Lower lobe of right lung (tissue), 2 donors: ENCODE measurements around the gene ASPSCR1. TPM values are rescaled to one million over a fixed set of nuclear protein-coding genes. Genes with fewer than 3 reads are reported as not detected.

ENCODE experiments used
- ATAC-seq, 2 donors: fragments of 200-7000 bp; cut with Tn5 transposase; one replicate each; pipeline ENCODE4 v1.9.1; 2020 to 2022; ENCODE audit warnings: mild to moderate bottlenecking in 2 of 2, moderate library complexity in 2 of 2
- DNase-seq: peaks from one replicate; pipeline ENCODE4 v3.0.0-alpha.2; 2020
- H3K27ac ChIP-seq: fragments of 200-600 bp; one replicate; pipeline ENCODE4 v1.8.0; 2022
- H3K27me3 ChIP-seq: fragments of 200-600 bp; one replicate; pipeline ENCODE4 v1.8.0; 2022; ENCODE audit warnings: low read depth
- H3K36me3 ChIP-seq: fragments of 200-600 bp; one replicate; pipeline ENCODE4 v1.8.0; 2022; ENCODE audit warnings: mild to moderate bottlenecking
- H3K4me1 ChIP-seq: fragments of 200-600 bp; one replicate; pipeline ENCODE4 v1.8.0; 2022
- H3K4me3 ChIP-seq: fragments of 200-600 bp; one replicate; pipeline ENCODE4 v1.8.0; 2022; ENCODE audit warnings: mild to moderate bottlenecking
- H3K9me3 ChIP-seq: fragments of 200-600 bp; one replicate; pipeline ENCODE4 v1.8.0; 2022
- intact Hi-C: fragments of 100-400 bp; cut with DNase I; formaldehyde crosslinking; loops from one replicate; pipeline ENCODE4 v1.11.0; 2022
- total RNA-seq: library from RNA; stranded (reverse); fragmentation: NEBNext Ultra II Directional; extraction: Animal tissue kit (Norgen Biotek cat#: 25700); gene quantifications from one replicate; pipeline ENCODE4 v1.2.1, GENCODE V29; 2021
- TF ChIP-seq, protein P1 (sequence below): fragments of 200-600 bp; IDR thresholded peaks from one replicate; pipeline ENCODE4 v1.8.0; 2022; ENCODE audit warnings: antibody characterized with exemption, mild to moderate bottlenecking
- donor health status: DM: no; HTN: yes; CAD: no; lungs with severe emphysema.

The ASPSCR1 gene
- total RNA-seq, 1 donor from 2014 or later = 45.3 TPM

GRCh38 chr17:81967244-81967532 is 10.2 kb upstream of the ASPSCR1 start:
- H3K9me3 ChIP-seq = no peaks in the 10 kb centered on the region
- H3K36me3 ChIP-seq = no peaks in the 10 kb centered on the region
- DNase-seq = no peak
- ATAC-seq = peak; percentile 2 to 13
- intact Hi-C loops = no loop called here
- peak overlapping the region; percentile 31 for H3K4me3 ChIP-seq
- peaks cover 35% of the 10 kb centered on the region for H3K4me1 ChIP-seq
- peak overlapping the region; percentile 65 for H3K27ac ChIP-seq
- peaks cover 12% of the 10 kb centered on the region for H3K27me3 ChIP-seq
- TF ChIP-seq, protein P1, sequence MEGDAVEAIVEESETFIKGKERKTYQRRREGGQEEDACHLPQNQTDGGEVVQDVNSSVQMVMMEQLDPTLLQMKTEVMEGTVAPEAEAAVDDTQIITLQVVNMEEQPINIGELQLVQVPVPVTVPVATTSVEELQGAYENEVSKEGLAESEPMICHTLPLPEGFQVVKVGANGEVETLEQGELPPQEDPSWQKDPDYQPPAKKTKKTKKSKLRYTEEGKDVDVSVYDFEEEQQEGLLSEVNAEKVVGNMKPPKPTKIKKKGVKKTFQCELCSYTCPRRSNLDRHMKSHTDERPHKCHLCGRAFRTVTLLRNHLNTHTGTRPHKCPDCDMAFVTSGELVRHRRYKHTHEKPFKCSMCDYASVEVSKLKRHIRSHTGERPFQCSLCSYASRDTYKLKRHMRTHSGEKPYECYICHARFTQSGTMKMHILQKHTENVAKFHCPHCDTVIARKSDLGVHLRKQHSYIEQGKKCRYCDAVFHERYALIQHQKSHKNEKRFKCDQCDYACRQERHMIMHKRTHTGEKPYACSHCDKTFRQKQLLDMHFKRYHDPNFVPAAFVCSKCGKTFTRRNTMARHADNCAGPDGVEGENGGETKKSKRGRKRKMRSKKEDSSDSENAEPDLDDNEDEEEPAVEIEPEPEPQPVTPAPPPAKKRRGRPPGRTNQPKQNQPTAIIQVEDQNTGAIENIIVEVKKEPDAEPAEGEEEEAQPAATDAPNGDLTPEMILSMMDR = no peak

- intact Hi-C loops = no loop called here
Measured at GRCh38 chr17:81967533-81968395, 9.7 kb upstream of the ASPSCR1 start.

DNA sequence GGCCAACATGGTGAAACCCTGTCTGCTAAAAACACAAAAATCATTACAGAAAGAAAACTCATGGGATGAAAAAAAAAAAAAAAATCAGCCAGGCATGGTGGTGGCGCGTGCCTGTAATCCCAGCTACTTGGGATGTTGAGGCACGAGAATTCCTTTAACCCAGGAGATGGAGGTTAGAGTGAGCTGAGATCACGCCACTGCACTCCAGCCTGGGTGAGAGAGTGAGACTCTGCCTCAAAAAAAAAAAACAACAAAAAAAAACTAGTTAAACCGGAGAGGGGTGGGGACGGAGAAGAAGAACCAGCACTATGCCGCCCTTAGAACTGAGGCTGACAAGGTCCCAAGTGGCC is 9.1 kb upstream of the ASPSCR1 start:
- DNase-seq = no peak
- Histone ChIP-seq H3K4me3 (peak overlapping the region; percentile 31), H3K4me1 (peaks cover 35% of the 10 kb centered on the region), H3K36me3 (no peaks in the 10 kb centered on the region), H3K9me3 (no peaks in the 10 kb centered on the region), H3K27ac (peak overlapping the region; percentile 65), H3K27me3 (peaks cover 4% of the 10 kb centered on the region)
- TF ChIP-seq, protein P1 = no peak
- intact Hi-C loops = no loop called here
- ATAC-seq = no peak

More at GRCh38 chr17:81967533-81968395, 9.7 kb upstream of the ASPSCR1 start:
- peak overlapping the region; percentile 65 for H3K27ac ChIP-seq
- DNase-seq (peak; percentile 88), ATAC-seq (peak; percentile 90 to 92)
- peaks cover 35% of the 10 kb centered on the region for H3K4me1 ChIP-seq
- H3K4me3 ChIP-seq = peak overlapping the region; percentile 31
- H3K27me3 ChIP-seq = peaks cover 6% of the 10 kb centered on the region
- TF ChIP-seq, protein P1 = no peak
- H3K9me3 ChIP-seq = no peaks in the 10 kb centered on the region
- no peaks in the 10 kb centered on the region for H3K36me3 ChIP-seq

- DNase-seq (no peak), ATAC-seq (no peak)
- TF ChIP-seq, protein P1 = no peak
- no peak overlapping the region for H3K27ac ChIP-seq
- H3K9me3 ChIP-seq = no peaks in the 10 kb centered on the region
- no peaks in the 10 kb centered on the region for H3K36me3 ChIP-seq
- peaks cover 35% of the 10 kb centered on the region for H3K4me1 ChIP-seq
- no peak overlapping the region for H3K4me3 ChIP-seq
- H3K27me3 ChIP-seq = peaks cover 4% of the 10 kb centered on the region
- intact Hi-C loops = no loop called here
Measured at GRCh38 chr17:81968850-81969812, 8.3 kb upstream of the ASPSCR1 start.

DNA sequence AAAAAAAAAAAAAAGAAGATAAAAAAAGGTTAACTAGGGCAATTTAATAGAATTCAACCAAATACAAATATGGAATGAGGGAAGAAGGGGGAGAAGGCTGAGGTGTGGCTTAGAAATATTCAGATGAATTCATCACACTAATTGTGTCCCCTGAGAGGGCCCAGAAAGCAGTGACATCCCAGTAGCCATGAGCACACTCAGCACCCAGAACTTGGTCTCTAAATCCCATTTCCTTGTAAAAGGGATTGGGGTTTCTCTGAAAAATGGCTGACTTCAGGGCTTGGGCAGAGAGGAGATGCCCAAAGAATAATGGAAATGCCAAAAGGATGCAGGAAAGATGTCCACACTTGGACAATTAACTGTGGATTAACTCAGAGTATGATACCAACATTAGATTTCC is 4.0 kb upstream of the ASPSCR1 start:
- DNase-seq (no peak), ATAC-seq (no peak)
- H3K4me3 ChIP-seq = no peak overlapping the region
- intact Hi-C loops = no loop called here
- H3K9me3 ChIP-seq = no peaks in the 10 kb centered on the region
- peaks cover 20% of the 10 kb centered on the region for H3K4me1 ChIP-seq
- no peaks in the 10 kb centered on the region for H3K27me3 ChIP-seq
- no peaks in the 10 kb centered on the region for H3K36me3 ChIP-seq
- H3K27ac ChIP-seq = no peak overlapping the region
- TF ChIP-seq, protein P1 = no peak
